HCT116 (cell line): ENCODE data around the gene C11orf91. TPM values are rescaled to one million over a fixed set of nuclear protein-coding genes. Genes with fewer than 3 reads are reported as not detected.

Source experiments
- ATAC-seq: fragments of 200-7000 bp; cut with Tn5 transposase; 2 replicates; pipeline ENCODE4 v1.9.1; 2020; ENCODE audit warnings: mild to moderate bottlenecking, moderate library complexity
- BruUV-seq: library from RNA; stranded (reverse); fragments of 400-500 nt; replicated peaks from 2 replicates; lab custom pipeline; 2021; lab: Mats Ljungman, UMichigan
- CTCF ChIA-PET: fragments of 300-600 bp; sonication (Branson Sonifier 250); formaldehyde crosslinking; loops from one replicate; lab custom pipeline; 2021; ENCODE audit warnings: antibody characterized with exemption; lab: Charles Lee
- POLR2A ChIA-PET: fragments of 300-600, 350-600 bp; sonication (Branson Sonifier 250); formaldehyde crosslinking; loops from one replicate; lab custom pipeline; 2021; ENCODE audit warnings: antibody characterized with exemption; lab: Charles Lee
- RAD21 ChIA-PET, 2 experiments: fragments of 300-600 bp; sonication (Branson Sonifier 250); formaldehyde crosslinking; loops; one replicate each; lab custom pipeline; 2023; ENCODE audit warnings: low total read pairs in 2 of 2; ENCODE audit not compliant: uncharacterized antibody in 2 of 2, unreplicated experiment in 2 of 2, low non-redundant PET in 1 of 2; lab: Charles Lee
- DNase-seq: peaks from one replicate; pipeline ENCODE4 v3.0.0-alpha.2; 2010; ENCODE audit warnings: low read depth, low spot score
- H2AFZ ChIP-seq: fragments of 200-600 bp; shearing (Covaris generic), sonication (generic); 2 replicates; pipeline ENCODE4 v1.6.1; 2017; ENCODE audit warnings: low read depth, mixed run types, mixed read lengths, antibody characterized with exemption, low read length; ENCODE audit not compliant: poor library complexity, severe bottlenecking
- H3K27ac ChIP-seq: 2 replicates; pipeline ENCODE4 v1.5.1; 2012; ENCODE audit warnings: low read depth, low read length
- H3K27me3 ChIP-seq: fragments of 200-600 bp; sonication (generic); 2 replicates; pipeline ENCODE4 v1.6.1; 2016; ENCODE audit warnings: mixed run types, low read length, mixed read lengths; ENCODE audit not compliant: insufficient read depth
- H3K36me3 ChIP-seq, 2 experiments: fragments of 200-500 bp in 1 of 2; fragments of 200-600 bp in 1 of 2; sonication (Bioruptor generic) in 1 of 2; sonication (generic) in 1 of 2; 2 replicates each; pipeline versions ENCODE4 v1.5.1 to v1.6.1; 2014 to 2016; ENCODE audit warnings: low read length in 2 of 2, inconsistent platforms in 1 of 2, mixed read lengths in 1 of 2, mixed run types in 1 of 2; ENCODE audit not compliant: insufficient read depth in 2 of 2, control insufficient read depth in 1 of 2
- H3K4me1 ChIP-seq, 2 experiments: fragments of 200-600 bp in 1 of 2; sonication (generic) in 1 of 2; 2 replicates each; pipeline versions ENCODE4 v1.5.1 to v1.6.1; 2012 to 2017; ENCODE audit warnings: low read length in 2 of 2, inconsistent platforms in 1 of 2, mild to moderate bottlenecking in 1 of 2, mixed read lengths in 1 of 2, mixed run types in 1 of 2, moderate library complexity in 1 of 2; ENCODE audit not compliant: insufficient read depth in 2 of 2, control insufficient read depth in 1 of 2
- H3K4me2 ChIP-seq: fragments of 200-600 bp; sonication (generic); 2 replicates; pipeline ENCODE4 v1.6.1; 2017; ENCODE audit warnings: mixed run types, low read length, mixed read lengths
- H3K4me3 ChIP-seq, 2 experiments: fragments of 200-600 bp in 1 of 2; sonication (generic) in 1 of 2; replicated peaks in 1 of 2; 2 replicates each; pipeline ENCODE4 v1.5.1; 2011 to 2016; ENCODE audit warnings: low read length in 2 of 2, control low read depth in 1 of 2, low read depth in 1 of 2, mild to moderate bottlenecking in 1 of 2, mixed read lengths in 1 of 2, mixed run types in 1 of 2
- H3K79me2 ChIP-seq: fragments of 200-600 bp; sonication (generic); 2 replicates; pipeline ENCODE4 v1.6.1; 2017; ENCODE audit warnings: mild to moderate bottlenecking, mixed run types, low read length, moderate library complexity, mixed read lengths; ENCODE audit not compliant: insufficient read depth
- H3K9ac ChIP-seq: fragments of 200-600 bp; sonication (generic); 2 replicates; pipeline ENCODE4 v1.6.1; 2016; ENCODE audit warnings: low read length, mixed read lengths
- H3K9me2 ChIP-seq: fragments of 200-600 bp; sonication (generic), shearing (Covaris generic); 2 replicates; pipeline ENCODE4 v1.6.1; 2017; ENCODE audit warnings: mixed run types, mild to moderate bottlenecking, moderate library complexity; ENCODE audit not compliant: insufficient read depth
- H3K9me3 ChIP-seq, 2 experiments: fragments of 200-500 bp in 1 of 2; fragments of 200-600 bp in 1 of 2; sonication (Bioruptor generic) in 1 of 2; sonication (generic) in 1 of 2; 2 replicates each; pipeline ENCODE4 v1.6.1; 2014 to 2017; ENCODE audit warnings: low read length in 2 of 2, mixed read lengths in 2 of 2, inconsistent platforms in 1 of 2, low read depth in 1 of 2, mild to moderate bottlenecking in 1 of 2, mixed run types in 1 of 2, moderate library complexity in 1 of 2; ENCODE audit not compliant: control insufficient read depth in 1 of 2, insufficient read depth in 1 of 2
- H4K20me1 ChIP-seq: fragments of 200-600 bp; sonication (generic), shearing (Covaris generic); 2 replicates; pipeline ENCODE4 v1.6.1; 2017; ENCODE audit warnings: mixed run types, mild to moderate bottlenecking, moderate library complexity; ENCODE audit not compliant: insufficient read depth
- ATF3 ChIP-seq: IDR thresholded peaks from 2 replicates; pipeline ENCODE4 v1.6.1; 2012
- CBX3 ChIP-seq: IDR thresholded peaks from 2 replicates; pipeline ENCODE4 v1.6.1; 2012; ENCODE audit warnings: low read depth
- CEBPB ChIP-seq: IDR thresholded peaks from 2 replicates; pipeline ENCODE4 v1.6.1; 2012; ENCODE audit warnings: low read depth
- ELF1 ChIP-seq: IDR thresholded peaks from 2 replicates; pipeline ENCODE4 v1.6.1; 2012; ENCODE audit warnings: low read depth, borderline replicate concordance
- EZH2 ChIP-seq: fragments of 200-600 bp; sonication (generic); IDR thresholded peaks from 2 replicates; pipeline ENCODE4 v1.6.1; 2017; ENCODE audit warnings: antibody characterized with exemption, mixed run types
- EZH2phosphoT487 ChIP-seq: fragments of 200-600 bp; IDR thresholded peaks from 2 replicates; pipeline ENCODE4 v1.6.1; 2018; ENCODE audit warnings: antibody characterized with exemption, borderline replicate concordance
- FOSL1 ChIP-seq: IDR thresholded peaks from 2 replicates; pipeline ENCODE4 v1.6.1; 2012; ENCODE audit warnings: low read depth
- JUND ChIP-seq: IDR thresholded peaks from 2 replicates; pipeline ENCODE4 v1.6.1; 2012
- POLR2A ChIP-seq: IDR thresholded peaks from 2 replicates; pipeline ENCODE4 v1.7.0; 2011; ENCODE audit warnings: borderline replicate concordance; ENCODE audit not compliant: insufficient read depth, insufficient read length; ENCODE audit errors: extremely low read depth
- SIN3A ChIP-seq: IDR thresholded peaks from 2 replicates; pipeline ENCODE4 v1.6.1; 2012; ENCODE audit warnings: low read depth
- SP1 ChIP-seq: IDR thresholded peaks from 2 replicates; pipeline ENCODE4 v1.6.1; 2012; ENCODE audit warnings: low read depth
- SRF ChIP-seq: IDR thresholded peaks from 2 replicates; pipeline ENCODE4 v1.6.1; 2012; ENCODE audit warnings: low read depth
- TCF7L2 ChIP-seq: IDR thresholded peaks from 2 replicates; pipeline ENCODE4 v1.7.0; 2011; ENCODE audit warnings: borderline replicate concordance, inconsistent platforms; ENCODE audit not compliant: insufficient read depth, insufficient read length; ENCODE audit errors: extremely low read depth
- ZBTB33 ChIP-seq: IDR thresholded peaks from 2 replicates; pipeline ENCODE4 v1.6.1; 2011; ENCODE audit warnings: mild to moderate bottlenecking, low read length, moderate library complexity; ENCODE audit not compliant: insufficient replicate concordance; ENCODE audit errors: extremely low read depth
- ZFX ChIP-seq: fragments of 450-650 bp; IDR thresholded peaks from 2 replicates; pipeline ENCODE4 v1.6.1; 2017
- ZNF274 ChIP-seq: fragments of 200-500 bp; sonication (Bioruptor generic); IDR thresholded peaks from 2 replicates; pipeline ENCODE4 v1.6.1; 2014; ENCODE audit warnings: mild to moderate bottlenecking, low read depth, low read length, inconsistent platforms
- intact Hi-C: fragments of 100-400 bp; cut with micrococcal nuclease; formaldehyde crosslinking; loops from 2 replicates; pipeline ENCODE4 v1.10.0; 2022
- total RNA-seq: library from RNA; stranded (reverse); gene quantifications from one replicate; pipeline ENCODE4 v1.2.1, GENCODE V29; 2021; ENCODE audit not compliant: unreplicated experiment
- TF ChIP-seq, protein P1 (sequence below), 3 experiments: fragments of 200-600 bp in 1 of 3; sonication (generic) in 1 of 3; IDR thresholded peaks in 2 of 3; conservative IDR thresholded peaks in 1 of 3; 2 replicates each; pipeline ENCODE4 v1.5.1; 2012 to 2017; ENCODE audit warnings: low read depth in 2 of 3, low read length in 2 of 3, antibody characterized with exemption in 1 of 3, borderline replicate concordance in 1 of 3, control low read depth in 1 of 3, mild to moderate bottlenecking in 1 of 3, mixed read lengths in 1 of 3, mixed run types in 1 of 3, moderate library complexity in 1 of 3; ENCODE audit not compliant: insufficient read depth in 1 of 3

The C11orf91 gene
- total RNA-seq, 1 experiment from 2014 or later = 0.54 TPM

DNA sequence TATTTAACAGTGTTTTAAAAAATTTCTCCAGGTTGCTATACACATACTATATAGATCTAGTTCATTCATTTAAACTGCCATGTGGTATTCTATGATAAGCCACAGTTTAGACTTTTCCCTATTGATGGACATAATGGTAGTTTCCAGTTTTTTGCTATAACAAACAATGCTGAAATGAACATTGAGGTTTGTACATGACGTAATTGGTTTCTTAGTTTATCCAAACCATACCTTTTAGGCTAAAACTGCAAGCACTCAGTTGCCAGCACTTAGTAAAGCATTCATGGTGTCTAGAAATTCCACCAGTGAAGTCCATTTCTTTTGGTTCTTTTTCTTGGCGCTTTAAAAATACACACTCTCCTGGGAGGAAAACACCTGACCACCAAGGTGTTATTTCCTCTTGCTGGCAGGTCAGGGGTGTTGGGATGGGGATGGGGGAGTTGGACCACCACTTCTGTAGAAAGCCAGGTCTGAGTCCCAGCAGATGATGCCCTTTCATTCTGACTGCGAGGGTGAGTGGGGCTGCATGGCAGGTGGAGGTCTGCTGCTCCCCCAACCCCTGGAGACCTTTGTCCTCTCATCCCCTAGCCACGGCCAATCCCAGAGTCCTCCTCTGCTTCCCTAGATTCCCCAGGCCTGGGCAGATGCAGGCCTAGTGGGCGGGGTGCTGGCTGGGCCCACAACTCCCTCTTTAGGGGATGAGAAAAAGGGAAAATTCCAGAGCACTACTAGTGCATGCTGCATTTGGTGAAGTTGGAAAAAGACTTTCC is 41.1 kb downstream of the C11orf91 start:
- ChIA-PET POLR2A (no interaction called here), CTCF (no interaction called here), RAD21 (no interaction called here)
- DNase-seq = no peak
- Histone ChIP-seq H3K9me2 (no peaks in the 10 kb centered on the region), H3K4me2 (no peak overlapping the region), H3K27me3 (no peaks in the 10 kb centered on the region), H3K36me3 (no peaks in the 10 kb centered on the region), H3K4me1 (no peaks in the 10 kb centered on the region), H3K9me3 (no peaks in the 10 kb centered on the region), H3K4me3 (no peak overlapping the region), H2AFZ (no peak overlapping the region), H3K79me2 (no peaks in the 10 kb centered on the region), H3K27ac (no peak overlapping the region), H4K20me1 (no peaks in the 10 kb centered on the region)
- intact Hi-C loops = no loop called here
- no peak for ATAC-seq
- BruUV-seq = no TSS peak
- TF ChIP-seq FOSL1 (no peak), EZH2 (no peak), ELF1 (no peak), SP1 (no peak), ZFX (no peak), EZH2phosphoT487 (no peak), SRF (no peak), SIN3A (no peak)
- TF ChIP-seq, all 23 proteins: peak for 0
- H3K9ac ChIP-seq = no peak overlapping the region

DNA sequence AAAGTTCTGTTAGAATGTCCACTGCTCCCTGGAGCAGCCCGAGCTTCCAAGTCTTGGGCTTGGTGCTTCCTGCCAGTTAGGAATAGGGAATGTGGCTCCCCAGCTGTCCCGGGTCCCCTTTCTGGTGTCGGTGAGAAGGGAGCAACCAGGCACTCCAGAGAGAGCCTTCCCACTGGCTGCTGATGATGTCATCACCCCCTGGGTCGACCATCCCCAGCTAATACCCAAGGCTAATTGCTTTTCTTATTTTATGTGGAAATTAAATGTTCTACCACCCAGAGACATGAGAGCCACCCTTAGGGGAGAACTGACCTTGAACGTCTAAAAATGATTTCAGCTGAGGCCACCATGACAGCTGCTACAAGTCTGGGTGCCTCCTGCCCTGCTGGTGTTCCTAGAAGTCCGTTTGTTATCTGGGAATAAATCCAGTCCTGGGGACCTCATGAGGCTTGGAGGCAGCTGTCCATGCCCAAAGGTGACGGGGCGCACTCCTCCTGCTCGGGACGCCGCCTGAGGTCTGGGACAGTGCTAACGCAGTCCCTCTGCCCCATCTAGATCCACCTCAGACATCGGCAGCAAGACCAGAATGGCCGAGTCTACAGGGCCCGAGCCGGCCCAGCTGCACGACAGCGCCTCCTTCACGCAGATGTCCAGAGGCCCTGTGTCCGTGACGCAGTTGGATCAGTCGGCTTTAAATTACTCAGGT is 42.3 kb downstream of the C11orf91 start:
- no peaks in the 10 kb centered on the region for H3K36me3 ChIP-seq
- ChIA-PET POLR2A (no interaction called here), CTCF (no interaction called here), RAD21 (no interaction called here)
- H3K27ac ChIP-seq = no peak overlapping the region
- intact Hi-C loops = no loop called here
- no peaks in the 10 kb centered on the region for H3K9me3 ChIP-seq
- no peaks in the 10 kb centered on the region for H3K4me1 ChIP-seq
- no peak for DNase-seq
- H3K79me2 ChIP-seq = no peaks in the 10 kb centered on the region
- H2AFZ ChIP-seq = no peak overlapping the region
- no peaks in the 10 kb centered on the region for H3K27me3 ChIP-seq
- H3K4me2 ChIP-seq = no peak overlapping the region
- no peaks in the 10 kb centered on the region for H4K20me1 ChIP-seq
- H3K9ac ChIP-seq = no peak overlapping the region
- BruUV-seq = no TSS peak
- no peak overlapping the region for H3K4me3 ChIP-seq
- H3K9me2 ChIP-seq = no peaks in the 10 kb centered on the region
- ATAC-seq = no peak
- TF ChIP-seq POLR2A (no peak), SP1 (no peak), SRF (no peak), ZBTB33 (no peak), CBX3 (no peak), JUND (no peak), ZFX (no peak), ZNF274 (no peak), ATF3 (no peak), TCF7L2 (no peak), CEBPB (no peak)
- TF ChIP-seq, protein P1, sequence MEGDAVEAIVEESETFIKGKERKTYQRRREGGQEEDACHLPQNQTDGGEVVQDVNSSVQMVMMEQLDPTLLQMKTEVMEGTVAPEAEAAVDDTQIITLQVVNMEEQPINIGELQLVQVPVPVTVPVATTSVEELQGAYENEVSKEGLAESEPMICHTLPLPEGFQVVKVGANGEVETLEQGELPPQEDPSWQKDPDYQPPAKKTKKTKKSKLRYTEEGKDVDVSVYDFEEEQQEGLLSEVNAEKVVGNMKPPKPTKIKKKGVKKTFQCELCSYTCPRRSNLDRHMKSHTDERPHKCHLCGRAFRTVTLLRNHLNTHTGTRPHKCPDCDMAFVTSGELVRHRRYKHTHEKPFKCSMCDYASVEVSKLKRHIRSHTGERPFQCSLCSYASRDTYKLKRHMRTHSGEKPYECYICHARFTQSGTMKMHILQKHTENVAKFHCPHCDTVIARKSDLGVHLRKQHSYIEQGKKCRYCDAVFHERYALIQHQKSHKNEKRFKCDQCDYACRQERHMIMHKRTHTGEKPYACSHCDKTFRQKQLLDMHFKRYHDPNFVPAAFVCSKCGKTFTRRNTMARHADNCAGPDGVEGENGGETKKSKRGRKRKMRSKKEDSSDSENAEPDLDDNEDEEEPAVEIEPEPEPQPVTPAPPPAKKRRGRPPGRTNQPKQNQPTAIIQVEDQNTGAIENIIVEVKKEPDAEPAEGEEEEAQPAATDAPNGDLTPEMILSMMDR (IDR thresholded peaks at IDR 0.05 in 2 of 3, conservative IDR thresholded peaks at IDR 0.05 in 1 of 3; ENCODE audit: borderline replicate concordance in 1 of 3, insufficient read depth in 1 of 3, low read depth in 2 of 3, low read length in 2 of 3) = no peak
